Stimulated activated CD8-positive, alpha-beta memory T cell treated with anti-CD3 and anti-CD28 coated beads, Interleukin-12 subunit alpha, Interleukin-12 subunit beta, amount 100 ng/mL, for 24 hours (primary cell): ENCODE measurements around the gene MDM1.

Experiments
- DNase-seq: peaks from one replicate; pipeline ENCODE4 v3.0.0-alpha.2; 2020; ENCODE audit errors: extremely low read depth

MDM1 gene

DNA sequence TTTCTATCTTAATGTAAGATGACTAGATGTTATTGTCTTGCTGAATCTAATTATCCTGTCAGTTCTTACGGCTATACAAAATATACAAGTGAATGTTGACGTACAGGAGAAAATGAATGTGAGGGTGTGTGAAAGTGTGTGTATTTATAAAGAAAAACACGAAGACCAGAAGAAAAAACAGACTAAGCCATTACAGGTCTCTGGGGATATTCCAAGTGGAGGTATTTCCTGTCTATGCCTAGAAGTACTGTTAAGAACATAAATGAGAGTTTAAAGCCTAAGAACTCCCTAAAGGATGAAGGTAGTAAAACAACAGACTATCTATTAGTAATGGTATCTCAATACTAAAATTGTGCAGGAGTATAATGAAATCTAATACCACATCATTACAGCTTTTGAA is 7.6 kb downstream of the MDM1 start:
- DNase-seq, result no peak

DNA sequence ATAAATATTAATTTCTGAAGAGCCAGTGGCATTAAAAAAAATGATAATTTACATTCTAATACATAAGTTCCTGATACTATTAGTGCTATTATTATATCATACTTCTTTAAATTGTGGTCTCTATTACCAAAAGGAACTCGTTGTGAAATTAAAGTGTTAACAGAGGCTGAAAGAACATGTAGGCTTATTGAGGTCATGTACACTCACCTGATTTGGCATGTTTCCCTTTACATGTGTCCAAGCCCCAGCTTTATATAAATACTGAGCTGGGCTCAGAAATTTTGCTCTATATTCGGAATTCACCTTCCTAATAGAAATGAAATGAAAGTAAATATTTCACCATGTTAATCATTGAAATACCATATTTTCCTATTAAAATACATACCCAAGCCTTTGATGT is 11.0 kb downstream of the MDM1 start:
- DNase-seq, result no peak

DNA sequence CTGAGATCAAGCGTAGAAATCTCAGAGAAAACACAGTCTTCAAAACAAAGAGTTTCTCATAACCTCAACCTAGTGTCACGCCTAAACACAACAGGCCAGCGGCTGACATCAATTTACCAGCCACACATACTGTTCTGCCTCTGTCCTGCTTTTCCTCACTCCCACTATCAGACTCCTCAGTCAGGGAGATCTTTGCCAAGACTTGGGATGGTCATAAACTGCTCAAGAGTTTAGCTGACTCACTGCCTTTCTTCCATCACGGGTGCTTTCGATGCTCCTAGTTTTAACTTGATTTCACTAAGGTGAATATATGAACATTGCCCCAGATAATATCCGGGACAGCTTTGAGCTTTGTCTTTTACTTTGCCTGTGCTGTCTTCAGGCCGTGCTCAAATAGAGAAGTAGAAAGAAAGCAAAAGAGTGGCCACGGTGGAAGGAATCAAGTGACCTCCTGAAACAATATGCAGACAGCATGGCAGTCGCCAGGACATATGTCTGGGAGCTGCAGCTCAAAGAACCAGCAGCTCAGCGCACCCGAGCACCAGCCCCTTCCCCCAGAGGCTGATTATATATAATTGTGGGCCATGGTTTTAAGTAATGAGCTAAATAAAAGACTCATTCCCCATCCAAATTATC is 12.1 kb downstream of the MDM1 start:
- DNase-seq, result no peak

DNA sequence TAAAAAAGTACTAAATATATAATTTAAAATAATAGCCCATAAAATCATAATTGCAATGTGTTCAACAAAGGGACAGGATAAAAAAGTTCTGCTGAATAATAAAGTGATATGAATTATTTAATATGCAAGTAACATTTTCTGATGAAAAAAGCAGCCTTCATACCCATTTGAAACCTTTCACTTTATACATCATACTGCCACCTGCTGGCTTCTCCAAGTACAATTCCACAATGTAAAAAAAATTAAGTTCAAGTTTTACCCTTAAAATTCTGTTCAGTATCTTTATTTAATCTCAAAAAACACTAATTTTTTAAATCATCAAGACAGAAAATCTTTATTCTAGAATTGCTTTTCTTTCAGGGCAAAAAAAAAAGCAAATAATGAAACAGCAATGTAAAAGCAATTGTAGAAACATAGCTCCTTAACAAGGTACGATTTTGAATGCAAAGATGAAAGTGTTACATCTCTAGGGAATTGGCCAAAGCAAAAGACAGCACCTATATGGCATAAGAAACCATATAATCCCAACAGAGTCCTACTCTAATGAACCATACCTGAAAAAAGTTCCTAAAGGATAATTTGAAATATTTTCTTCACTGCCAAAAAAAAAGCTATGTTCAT is 15.0 kb downstream of the MDM1 start:
- DNase-seq, result no peak

DNA sequence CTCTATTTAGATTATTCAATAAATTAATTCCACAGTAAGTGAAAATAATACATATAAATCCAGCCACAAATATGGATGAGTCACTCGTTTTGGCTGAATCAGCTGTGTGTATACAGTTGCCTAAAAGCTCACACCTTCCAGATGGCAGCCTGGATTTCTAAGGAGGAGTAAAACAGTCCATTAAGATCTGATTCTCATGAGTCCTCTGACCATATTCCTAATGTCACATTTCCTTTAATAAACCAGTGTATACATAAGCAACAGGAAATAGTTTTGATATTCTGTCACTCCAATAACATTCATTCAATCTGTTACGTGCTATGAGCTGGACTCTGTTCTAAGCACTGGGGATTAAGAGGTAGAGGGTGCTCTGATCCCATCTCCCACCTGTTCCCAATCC is 21.8 kb downstream of the MDM1 start:
- DNase-seq, result no peak

DNA sequence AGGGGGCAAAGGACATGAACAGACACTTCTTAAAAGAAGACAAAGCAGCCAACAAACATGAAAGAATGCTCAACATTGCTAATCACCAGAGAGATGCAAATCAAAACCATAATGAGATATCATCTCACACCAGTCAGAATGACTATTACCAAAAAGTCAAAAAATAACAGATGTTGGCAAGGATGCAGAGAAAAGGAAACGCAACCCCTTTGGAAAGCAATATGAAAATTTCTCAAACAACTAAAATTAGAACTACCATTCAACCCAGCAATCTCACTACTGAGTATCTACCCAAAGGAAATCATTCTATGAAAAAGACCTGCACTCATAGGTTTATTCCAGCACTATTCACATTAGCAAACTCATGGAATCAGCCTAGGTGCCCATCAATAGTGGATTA is 25.6 kb downstream of the MDM1 start:
- no peak for DNase-seq

DNA sequence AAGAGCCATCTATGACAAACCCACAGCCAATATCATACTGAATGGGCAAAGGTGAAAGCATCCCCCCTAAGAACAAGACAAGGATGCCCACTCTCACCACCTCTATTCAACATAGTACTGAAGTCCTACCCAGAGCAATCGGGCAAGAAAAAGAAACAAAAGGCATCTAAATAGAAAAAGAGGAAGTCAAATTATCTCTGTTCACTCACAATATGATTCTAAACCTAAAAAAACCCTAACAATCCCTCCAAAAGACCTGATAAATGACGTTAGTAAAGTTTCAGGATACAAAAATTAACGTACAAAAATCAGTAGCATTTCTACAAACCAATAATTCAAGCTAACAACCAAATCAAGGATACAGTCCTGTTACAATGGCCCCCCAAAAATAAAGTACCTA is 26.9 kb downstream of the MDM1 start:
- no peak for DNase-seq

DNA sequence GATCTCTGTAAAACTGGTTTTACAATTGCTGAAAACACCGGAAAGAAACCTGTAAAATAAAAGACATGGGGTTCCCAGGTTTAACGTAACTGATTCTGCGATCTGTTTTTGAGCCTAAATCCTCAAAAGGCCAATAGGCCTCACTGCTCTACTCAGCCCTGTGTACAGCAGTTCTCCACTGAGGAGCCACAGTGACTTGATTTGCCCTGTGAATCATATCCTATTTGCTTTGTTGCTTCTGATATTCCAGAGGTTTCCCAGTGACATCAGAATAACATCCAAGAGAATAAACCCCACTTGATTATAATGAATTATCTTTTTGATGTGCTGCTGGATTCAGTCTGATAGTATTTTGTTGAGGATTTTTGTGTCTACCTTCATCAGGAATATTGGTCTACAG is 27.5 kb downstream of the MDM1 start:
- no peak for DNase-seq

DNA sequence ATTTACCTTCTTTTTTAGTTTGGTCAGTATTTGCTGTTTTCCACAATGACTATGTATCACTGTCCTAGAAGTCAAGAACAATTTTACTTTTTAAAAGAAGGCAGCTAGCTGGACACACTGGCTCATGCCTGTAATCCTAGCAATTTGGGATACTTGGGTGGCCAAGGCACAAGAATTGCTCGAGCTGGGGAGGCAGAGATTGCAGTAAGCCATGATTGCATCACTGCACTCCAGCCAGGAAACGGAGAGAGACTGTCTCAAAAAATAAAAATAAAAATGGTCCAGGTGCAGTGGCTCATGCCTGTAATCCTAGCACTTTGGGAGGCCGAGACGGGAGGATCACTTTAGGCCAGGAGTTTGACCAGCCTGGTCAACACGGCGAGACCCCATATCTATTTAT is 28.3 kb downstream of the MDM1 start:
- DNase-seq, result no peak

DNA sequence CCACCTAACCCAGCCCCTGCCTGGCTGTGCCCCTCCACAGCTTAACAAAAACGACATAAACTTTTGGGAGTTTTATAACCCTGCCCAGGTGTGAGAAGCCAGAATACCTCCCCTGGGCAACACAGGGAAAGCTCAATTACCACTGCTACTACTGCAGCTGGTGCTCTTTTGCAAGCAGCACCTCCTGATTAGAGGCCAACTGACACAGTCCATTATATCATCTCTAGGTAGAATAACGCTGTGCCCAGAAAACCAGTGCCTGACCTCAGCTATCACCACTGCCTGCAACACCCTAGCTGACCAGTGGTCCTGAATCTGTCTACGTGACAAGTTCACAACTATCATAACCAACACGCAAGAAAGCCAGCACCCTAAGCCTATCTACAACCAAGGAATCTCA is 34.2 kb downstream of the MDM1 start:
- no peak for DNase-seq

DNA sequence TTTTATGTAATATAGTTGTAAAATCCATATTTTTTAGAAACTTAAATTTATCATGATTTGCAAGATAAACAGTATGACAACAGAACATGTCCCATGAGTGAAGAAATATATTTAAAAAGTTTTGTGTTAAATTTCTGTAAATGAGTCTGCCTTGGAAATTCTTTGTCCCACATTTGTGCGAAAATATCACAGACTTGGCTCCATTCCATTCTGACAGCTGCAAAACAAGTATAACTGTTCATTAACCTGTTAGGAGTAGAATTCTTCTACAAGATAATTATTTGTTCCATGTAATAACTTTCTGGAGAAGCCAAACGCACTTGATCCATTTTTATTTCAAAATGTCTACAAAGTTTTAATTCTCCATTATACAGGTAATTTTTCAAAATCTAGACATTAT is 37.9 kb downstream of the MDM1 start:
- no peak for DNase-seq

DNA sequence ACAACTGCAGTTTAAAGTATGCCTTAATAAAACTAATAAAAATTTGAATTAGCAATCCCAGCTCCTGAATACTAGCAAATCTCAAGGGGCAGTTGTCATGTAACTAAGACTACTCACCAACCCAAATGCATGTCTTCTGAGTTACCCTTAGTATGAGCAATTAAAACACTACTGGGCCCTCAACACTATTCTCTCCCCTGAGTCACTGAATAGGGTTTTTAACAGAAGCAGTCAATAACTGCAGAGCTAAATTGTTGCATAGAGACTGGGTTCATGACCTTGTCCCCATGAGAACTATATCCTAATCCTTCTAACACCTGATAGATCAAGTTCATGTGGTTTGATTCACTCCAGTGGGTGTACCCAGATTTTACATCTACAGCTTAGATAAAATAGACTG is 38.8 kb downstream of the MDM1 start:
- DNase-seq, result no peak

DNA sequence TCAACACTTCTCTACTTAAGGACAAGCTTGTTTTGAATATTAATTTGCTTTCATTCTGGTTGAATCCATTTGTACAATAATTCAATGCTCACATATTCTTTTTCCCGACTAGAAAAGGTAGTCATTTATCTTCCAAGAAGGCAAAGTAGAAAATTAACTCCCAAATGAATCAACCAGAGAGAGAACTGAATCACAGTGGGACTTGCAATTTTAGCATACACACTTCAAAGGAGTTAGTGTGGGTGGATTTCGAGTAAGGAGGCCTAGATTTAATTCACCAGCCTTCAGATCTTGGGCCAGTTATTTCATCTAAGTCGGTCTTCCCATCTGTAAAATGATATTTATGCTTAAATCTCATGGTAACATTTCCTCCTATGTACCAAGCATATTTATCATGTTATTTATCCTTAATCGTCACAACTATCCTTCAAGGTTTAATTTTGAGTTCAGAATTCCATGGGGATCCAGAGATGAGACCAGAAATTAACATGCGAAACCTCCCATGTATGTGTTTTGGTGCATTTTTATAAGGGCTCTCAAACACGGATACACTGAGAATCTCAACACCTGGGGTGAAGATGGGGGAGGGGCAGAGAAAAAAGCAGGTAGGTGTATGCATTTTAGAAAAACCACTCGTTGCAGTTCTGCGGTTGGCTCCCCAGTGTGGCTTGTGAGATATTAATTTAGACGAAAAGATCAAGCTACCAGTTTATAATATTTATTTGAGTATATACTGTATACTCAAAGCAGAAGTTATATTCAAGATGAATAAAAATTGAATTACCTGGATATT is 39.8 kb downstream of the MDM1 start:
- DNase-seq, result no peak

DNA sequence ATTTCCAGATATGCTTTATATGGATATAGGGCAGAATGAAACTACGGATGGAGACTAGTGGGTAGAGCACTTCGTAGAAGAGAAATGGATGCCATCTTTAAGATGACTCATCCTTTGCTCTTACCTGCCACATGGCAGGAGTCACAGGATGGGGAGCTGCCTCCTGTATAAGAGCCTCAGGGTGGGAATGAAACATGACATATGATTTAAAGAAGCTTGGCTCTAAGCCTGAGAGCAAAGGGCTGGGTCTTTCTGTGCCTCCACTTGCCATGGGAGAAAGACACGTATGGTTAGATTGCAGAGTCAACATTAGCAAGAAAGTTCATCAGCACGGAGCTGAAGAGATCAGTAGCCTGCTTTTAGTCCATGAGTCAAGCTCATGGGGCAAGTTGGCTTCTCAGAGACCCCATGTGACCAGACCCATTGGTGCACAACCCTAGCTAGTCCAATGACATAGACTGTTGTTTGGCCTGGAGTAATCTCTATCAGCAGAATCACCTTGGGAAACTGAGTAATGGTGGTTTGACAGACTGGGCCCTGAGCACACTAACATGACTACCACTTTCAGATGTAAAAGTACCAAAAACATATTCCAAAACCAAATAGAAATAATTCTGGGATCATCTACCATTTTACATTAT is 40.6 kb downstream of the MDM1 start:
- no peak for DNase-seq

DNA sequence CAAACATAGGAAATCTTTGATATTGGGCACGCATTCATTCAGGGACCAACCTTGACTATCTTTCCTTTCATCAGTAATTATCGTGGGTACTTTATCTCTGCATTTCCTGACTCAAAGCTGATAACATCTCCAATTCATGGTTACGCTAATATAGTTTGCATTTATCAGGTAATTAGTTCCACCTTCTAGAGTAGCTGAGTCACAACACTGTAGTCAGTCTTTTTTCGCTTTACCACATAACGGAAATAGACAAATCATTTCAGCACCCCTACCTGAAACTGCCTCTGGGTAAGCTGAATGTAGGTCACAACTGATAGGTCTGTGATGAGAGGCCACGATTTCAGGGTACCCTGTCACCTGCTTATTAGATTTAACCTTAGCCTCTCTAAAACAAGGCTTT is 42.0 kb downstream of the MDM1 start:
- no peak for DNase-seq

DNA sequence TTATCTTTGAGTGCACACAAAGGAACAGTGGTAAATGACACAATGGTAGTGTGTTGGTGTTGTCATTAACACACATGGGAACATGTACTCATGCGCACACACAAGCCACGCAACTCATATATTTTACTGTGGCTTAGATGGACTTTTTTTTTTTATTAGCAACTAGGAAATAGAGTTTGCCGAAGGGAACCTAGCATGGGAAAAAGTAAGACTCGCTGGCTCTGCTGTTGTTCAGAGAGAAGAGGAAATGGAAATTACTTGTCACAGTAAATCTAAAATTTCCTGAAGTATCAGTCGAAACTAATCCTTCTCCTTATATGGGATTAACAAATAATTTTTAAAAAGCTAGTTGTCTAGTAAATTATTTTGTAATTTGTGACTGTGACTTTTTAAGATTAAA is 45.1 kb downstream of the MDM1 start:
- DNase-seq, result no peak

DNA sequence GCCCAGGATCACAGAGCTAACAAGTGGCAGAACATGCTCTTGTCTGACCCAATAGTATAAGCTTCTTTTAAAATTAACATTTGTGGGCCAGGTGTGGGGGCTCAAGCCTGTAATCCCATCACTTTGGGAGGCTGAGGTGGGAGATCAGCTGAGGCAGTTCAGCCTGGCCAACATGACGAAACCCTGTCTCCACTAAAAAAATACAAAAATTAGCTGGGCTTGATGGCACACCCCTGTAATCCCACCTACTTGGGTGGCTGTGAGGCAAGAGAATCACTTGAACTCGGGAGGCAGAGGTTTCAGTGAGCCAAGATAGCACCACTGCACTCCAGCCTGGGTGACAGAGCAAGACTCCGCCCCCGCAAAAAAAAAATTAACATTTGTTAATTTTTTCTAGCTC is 45.8 kb downstream of the MDM1 start:
- DNase-seq, result no peak

DNA sequence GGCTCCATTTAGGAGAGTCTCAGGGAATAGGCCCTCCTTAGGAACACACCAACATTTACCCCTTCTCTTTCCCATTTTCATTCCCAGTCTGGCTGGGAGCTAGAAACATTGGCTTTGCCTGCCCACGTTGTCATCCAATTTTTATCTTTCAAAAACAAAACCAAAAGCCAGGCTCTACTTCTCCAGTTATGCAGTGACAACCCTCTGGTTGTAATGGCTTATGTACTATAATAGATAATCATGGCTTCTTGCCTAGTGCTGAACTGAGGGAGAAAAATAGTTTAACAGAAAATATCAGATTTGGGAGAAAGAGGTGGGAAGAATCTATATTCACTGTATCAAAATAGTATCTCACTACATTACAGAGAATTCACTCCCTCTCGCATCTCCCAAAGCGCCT is 46.6 kb downstream of the MDM1 start:
- DNase-seq, result no peak

DNA sequence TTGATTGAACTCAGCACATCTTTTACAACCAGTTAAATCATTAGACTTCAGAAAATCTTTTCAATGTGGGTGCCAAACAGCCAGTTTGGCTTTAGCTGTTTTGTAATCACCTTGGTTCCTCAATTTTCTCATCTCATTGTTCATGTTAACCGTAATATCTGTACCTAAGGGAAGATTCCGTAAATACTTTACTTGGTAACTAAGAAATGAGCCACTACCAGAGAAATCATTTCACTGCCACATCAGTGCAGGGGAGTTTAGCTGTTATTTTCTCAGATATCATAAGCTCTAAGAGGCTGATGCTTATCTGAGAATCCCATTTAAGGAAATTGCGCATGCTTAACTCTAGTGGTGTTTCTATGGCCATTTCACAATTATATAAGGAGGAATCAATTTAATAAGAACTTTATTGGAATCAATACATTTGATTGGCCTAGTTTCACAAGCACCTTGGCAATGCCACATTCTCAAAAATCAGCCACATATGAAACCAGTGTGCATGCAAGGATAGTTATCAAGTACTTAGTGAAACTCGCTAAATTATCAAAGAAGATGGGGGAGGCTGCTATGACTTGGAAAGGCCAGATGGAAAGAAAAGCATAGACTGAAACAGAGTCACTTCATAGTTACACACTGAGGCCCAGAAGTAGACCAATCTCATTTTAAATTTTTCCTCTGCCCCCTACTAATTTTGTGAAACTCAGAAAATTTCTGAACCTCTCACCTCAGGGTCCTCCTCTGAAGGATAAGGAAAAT is 50.7 kb downstream of the MDM1 start:
- no peak for DNase-seq

DNA sequence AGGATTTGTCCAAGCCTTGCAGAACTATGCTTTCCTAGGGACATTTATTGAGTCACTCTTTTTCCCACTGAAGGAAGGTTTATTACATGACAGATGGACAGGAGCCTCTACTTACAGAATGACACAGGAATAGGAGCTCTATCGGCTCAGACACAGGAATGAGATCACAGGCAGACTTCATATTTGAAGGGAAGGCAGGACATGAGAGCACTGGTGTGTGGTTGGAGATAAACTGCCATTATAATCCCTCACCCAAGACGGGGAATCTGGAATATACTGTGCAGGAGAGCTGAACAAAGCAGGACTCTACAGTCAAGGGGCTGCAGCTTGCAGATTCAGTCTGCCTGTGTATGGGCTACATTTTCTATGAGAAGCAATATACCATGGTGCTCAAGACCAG is 51.9 kb downstream of the MDM1 start:
- no peak for DNase-seq

DNA sequence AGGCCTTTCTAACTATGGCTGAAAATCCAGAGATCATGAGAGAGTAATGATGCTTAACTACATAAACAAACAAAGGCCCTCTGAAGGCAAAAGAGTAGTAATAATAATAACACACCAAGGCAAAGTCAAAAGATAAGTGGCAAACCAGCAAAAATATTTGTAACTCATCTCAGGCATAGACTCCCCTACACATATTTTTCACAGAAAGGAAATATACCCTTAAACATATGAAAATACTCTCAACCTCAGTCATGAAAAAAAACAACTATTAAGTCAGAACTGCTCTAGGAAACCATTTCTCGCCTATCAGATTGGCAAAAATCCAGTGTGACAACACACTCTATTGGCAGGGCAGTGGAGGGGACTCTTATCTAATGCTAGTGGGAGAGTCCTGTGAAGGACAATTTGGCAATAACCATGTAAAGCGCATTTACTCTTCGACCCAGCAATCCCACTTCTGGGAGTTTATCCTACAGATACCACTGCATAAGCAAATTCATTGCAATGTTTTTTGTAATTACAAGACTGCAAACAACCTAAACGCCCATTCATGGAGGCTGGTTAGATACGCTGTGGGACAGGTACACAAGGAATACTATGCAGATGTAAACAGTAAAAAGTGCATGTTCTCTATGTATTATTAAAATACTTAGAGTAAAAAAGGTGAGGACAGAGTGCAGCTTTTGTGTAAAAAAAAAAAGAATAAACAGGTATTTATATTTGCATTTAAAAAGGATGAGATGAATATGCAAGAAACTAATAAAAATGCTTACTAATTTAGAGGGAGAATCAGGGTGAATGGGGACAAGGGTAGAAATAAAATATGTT is 52.7 kb downstream of the MDM1 start:
- DNase-seq, result no peak
